Renal cortical epithelial cell (primary cell): Measurements from ENCODE around the gene PAX9. TPM values are rescaled to one million over a fixed set of nuclear protein-coding genes. Genes with fewer than 3 reads are reported as not detected.
"Not testable (repeated sequence)": the region's sequence is repeated elsewhere in the genome, so short reads cannot be mapped to it uniquely, and the experiment has no call there.

ENCODE experiments used
- DNase-seq: peaks from one replicate; pipeline ENCODE4 v3.0.0-alpha.2; 2011; ENCODE audit warnings: low read depth
- total RNA-seq: library from RNA; depleted of rRNA; stranded (reverse); fragments of >200 nt; gene quantifications from 2 replicates; pipeline ENCODE4 v1.2.3, GENCODE V29; 2014

PAX9 gene
- total RNA-seq, 1 donor from 2014 or later: not detected

GRCh38 chr14:36672095-36672494 is 10.4 kb downstream of the PAX9 start:
- no peak for DNase-seq

DNA sequence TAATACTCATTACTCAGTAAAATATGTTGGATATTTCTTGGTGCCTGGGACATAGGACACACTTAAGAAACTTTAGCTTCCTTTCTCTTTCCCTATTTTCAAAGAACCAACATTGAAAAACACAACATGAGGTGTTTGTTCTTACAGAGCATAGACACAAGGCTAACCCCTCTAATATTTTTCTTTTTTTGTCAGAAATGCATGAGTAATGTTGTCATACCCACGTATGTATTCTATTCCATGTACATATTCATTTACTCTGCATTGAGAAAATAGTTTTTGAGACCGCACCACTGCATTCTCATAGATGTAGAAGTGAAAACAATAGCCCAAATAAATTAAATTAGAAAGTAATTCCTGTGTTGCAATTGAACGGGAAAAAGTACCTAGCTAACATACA is 13.0 kb downstream of the PAX9 start:
- no peak for DNase-seq

DNA sequence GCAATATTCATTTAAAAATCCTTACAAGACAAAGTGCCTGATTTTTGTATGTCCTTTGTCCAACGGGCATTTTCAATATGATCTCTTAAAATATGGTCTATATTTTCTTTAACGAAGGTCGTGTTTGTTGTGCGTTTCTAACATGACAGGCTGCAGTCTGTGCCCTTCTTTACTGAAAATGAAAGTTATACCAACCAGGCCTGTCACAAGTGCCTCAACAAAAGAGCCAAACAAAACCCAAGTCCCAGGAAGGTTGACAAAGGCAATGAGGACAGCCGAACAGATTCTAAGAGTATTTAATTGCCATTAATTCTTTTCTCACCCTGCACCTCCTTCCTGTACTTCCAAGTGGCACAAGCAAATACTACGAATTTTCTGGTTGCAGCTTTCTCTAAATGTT is 13.9 kb downstream of the PAX9 start:
- DNase-seq: no peak

DNA sequence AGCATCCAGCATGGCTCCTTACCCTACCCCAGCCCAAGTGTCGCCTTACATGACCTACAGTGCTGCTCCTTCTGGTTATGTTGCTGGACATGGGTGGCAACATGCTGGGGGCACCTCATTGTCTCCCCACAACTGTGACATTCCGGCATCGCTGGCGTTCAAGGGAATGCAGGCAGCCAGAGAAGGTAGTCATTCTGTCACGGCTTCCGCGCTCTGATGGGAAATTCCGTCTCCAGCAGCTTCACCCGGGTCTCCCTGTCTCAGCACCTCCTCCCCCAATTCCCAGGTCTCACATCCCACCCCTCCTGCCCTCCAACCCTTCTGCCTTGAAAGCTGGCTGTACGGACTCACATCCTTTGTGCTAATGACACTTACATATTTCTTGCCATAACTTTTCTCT is 14.6 kb downstream of the PAX9 start:
- DNase-seq: no peak

DNA sequence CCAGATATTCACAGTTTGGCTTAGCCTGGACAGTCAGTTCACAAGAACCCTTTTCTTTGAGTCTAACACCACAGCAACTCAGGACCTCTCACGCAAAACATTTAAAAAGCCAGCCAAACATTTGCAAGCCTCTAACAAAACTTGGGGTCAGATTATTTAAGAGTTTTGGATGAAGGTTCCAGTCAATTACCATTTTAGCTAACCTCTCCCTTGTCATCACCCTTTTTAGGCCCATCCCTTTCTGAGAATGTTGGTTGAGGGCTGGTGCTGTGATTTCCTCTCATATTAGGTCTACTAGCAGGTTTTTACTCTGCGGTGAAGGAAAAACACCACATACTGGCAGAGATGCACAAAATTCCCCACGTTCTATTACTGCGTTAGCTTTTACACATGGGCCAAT is 20.7 kb downstream of the PAX9 start:
- DNase-seq: no peak

GRCh38 chr14:36683083-36683724 is 21.5 kb downstream of the PAX9 start:
- DNase-seq: no peak

DNA sequence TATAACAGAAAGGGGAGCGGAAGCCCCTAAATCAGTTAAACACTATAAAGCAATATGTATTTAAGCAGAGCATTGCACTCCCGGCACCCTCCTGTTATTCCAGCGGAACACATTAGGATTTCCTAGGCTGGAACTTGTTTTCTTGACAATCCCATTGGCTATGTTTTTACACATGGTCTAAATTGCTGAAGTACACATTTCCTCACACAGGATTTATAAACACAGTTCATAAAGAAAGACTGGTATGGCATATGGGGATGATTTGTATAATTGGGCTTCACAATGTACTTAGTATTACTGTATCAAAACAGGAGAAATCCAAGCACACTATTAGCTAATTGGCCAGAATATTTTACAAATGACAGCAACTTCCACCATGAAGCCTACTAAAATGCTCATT is 23.3 kb downstream of the PAX9 start:
- no peak for DNase-seq

- DNase-seq: peak; percentile 3
Observed at GRCh38 chr14:36690311-36691040, 28.8 kb downstream of the PAX9 start.

GRCh38 chr14:36699420-36699819 is 37.8 kb downstream of the PAX9 start:
- DNase-seq: not testable (repeated sequence)

DNA sequence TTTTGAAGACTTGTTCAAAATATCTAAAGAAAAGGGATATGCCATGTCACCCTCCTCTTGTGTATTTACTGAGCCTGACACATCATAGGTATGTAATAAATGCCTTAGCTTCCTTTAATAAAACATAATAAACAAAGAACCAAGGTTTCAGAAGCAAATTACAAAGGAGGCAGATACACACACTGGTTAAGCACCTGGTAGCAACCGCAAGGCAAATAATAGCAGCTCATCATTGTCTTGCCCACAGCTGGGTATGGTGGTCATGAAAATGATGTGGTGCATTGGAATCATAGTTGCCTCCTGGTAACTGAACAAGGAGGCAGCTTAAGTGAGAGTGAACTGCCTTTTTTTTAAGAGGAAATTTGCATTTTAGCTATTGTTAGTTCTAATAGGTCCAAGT is 39.0 kb downstream of the PAX9 start:
- DNase-seq: no peak

DNA sequence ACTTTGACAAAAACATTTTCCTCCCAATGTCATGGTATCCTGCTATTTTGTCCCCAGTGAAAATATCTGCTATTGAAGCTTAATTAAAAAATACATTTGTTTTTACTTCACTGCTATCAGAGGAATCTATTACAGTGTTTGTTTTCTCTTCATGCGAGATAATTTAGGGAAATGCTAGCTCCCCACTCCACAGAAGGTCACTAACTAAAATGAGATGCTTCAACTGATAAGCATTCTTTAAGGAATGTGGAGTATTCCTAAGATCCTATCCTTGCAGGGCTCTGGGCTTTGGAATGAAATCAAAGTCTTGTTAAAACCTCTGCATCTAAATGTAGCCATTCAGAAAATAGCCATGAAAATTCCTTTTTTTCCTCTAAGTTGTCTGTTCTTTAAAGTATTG is 39.5 kb downstream of the PAX9 start:
- no peak for DNase-seq

DNA sequence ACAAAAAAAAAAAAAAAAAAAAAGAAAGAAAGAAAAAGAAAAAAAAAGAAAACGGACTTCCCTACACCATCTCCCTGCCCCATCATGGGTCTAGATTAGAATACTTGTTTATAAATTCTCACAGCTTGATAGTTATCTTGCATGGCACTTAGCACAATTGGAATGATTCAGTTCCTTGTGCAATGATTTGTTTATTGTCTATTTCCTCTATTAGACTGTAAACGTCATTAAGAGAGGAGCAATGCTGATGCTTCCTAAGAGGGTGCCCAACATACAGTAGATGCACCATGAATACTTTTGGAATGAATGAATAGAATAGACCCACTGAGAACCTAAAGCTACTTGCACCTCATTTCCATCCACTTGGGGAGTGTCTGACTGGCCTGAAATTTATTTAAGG is 40.8 kb downstream of the PAX9 start:
- no peak for DNase-seq

GRCh38 chr14:36707570-36707969 is 45.9 kb downstream of the PAX9 start:
- DNase-seq: no peak

- DNase-seq: no peak
Observed at GRCh38 chr14:36713960-36714703, 52.5 kb downstream of the PAX9 start.

GRCh38 chr14:36716614-36717184 is 55.0 kb downstream of the PAX9 start:
- no peak for DNase-seq

GRCh38 chr14:36717363-36717762 is 55.7 kb downstream of the PAX9 start:
- DNase-seq: no peak

DNA sequence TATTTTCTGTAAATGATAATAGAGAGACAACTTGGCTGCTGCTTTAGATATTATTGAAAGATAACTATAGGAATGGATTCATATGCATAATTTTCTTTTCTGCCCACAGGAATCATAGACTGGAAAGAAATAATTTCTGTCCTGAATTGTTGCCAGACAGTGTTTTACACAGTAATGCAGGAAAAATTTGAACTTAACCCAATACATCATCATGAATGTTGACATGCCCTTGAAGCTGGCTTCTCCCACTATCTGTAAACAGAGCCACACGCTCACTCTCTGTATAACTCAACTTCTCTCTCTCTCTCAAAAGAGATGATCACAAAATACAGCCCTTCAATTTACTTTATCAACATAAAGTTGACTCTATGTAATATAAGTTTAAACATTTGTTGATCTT is 56.6 kb downstream of the PAX9 start:
- DNase-seq: no peak

- DNase-seq: no peak
Observed at GRCh38 chr14:36719823-36720222, 58.2 kb downstream of the PAX9 start.

- no peak for DNase-seq
Observed at GRCh38 chr14:36720657-36721056, 59.0 kb downstream of the PAX9 start.

GRCh38 chr14:36721877-36722276 is 60.2 kb downstream of the PAX9 start:
- DNase-seq: no peak

DNA sequence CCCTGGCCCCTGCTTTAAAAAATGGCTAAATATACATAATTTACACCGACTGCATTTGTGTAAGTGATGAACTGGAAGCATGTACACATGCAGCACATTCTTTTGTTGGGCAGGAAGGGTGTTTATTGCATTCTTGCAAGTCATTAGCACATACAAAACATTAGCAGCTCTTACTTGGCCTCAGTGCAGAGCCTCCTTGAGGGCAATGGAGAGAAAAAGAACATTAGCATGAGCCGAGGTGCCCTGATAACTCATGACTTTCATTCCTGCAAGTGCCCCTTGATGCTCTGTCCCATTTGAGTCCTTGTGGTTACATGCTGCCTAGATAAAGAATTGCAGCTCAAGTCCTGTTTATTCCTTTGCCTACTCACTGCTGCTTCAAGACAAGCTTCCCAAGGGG is 61.9 kb downstream of the PAX9 start:
- peak; percentile 18 for DNase-seq

GRCh38 chr14:36724162-36724561 is 62.5 kb downstream of the PAX9 start:
- no peak for DNase-seq

DNA sequence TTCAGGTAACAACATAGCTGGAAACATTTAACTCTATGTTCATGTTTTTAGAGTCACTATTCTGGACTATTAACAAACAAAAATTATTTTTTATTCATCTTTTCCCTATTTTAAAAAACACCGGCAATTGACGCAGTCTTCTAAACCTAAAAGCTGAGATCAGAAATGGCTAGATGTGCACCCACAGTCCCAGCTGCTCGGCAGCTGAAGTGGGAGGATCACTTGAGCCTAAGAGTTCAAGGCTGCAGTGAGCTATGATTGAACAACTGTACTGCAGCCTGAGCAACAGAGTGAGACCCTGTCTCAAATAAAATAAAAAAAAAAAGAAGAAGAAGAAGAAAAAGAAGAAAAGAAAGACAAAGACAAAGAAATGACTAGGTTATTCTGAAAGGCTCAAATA is 64.5 kb downstream of the PAX9 start:
- DNase-seq: no peak
